GM12891 (cell line): ENCODE data around the gene RET.

ENCODE experiments used
- PAX5 ChIP-seq: IDR thresholded peaks from 2 replicates; pipeline ENCODE4 v1.6.1; 2011; ENCODE audit warnings: low read length, moderate library complexity, mild to moderate bottlenecking; ENCODE audit not compliant: insufficient read depth, severe bottlenecking
- POLR2A ChIP-seq: IDR thresholded peaks from 2 replicates; pipeline ENCODE4 v1.6.1; 2011; ENCODE audit warnings: low read depth, low read length, control low read depth
- POLR2AphosphoS5 ChIP-seq: IDR thresholded peaks from 2 replicates; pipeline ENCODE4 v1.6.1; 2011; ENCODE audit warnings: low read depth, low read length, control low read depth
- POU2F2 ChIP-seq: IDR thresholded peaks from 2 replicates; pipeline ENCODE4 v1.6.1; 2011; ENCODE audit warnings: low read depth, mild to moderate bottlenecking, control low read depth, low read length, moderate library complexity
- SPI1 ChIP-seq: IDR thresholded peaks from 2 replicates; pipeline ENCODE4 v1.6.1; 2011; ENCODE audit warnings: low read depth, low read length, control low read depth
- TAF1 ChIP-seq: IDR thresholded peaks from 2 replicates; pipeline ENCODE4 v1.6.1; 2011; ENCODE audit warnings: low read depth, low read length, control low read depth

DNA sequence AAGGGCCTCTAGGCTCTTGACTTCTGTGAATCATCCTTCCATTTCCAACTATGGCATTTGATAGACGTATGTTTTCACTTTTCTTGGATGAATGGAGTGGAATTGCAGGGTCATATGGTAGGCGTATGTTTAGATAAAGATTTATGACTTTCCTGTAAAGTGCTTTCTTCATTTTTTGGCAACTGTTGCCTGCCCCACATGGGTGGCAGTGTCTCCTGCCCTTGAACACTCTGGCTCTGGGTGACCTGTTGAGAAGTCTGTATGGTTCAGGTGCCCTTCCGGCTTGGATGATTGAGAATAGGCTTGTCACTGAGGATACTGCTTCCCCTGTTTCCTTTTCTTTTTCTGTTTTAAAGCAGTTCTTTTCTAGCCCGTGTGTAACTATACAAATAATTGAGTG is 23.1 kb downstream of the RET start:
- TF ChIP-seq POLR2AphosphoS5 (no peak), POLR2A (no peak), POU2F2 (no peak), TAF1 (no peak), PAX5 (no peak), SPI1 (no peak)
